Liver (tissue), 3 donors: ENCODE results near the gene SGPP2.

ENCODE experiments used
- CTCF ChIP-seq: fragments of 150-350 bp; IDR thresholded peaks from 2 replicates; pipeline ENCODE4 v1.5.1; 2017; ENCODE audit warnings: improper control_type of control experiment, low read depth, low read length; ENCODE audit not compliant: missing input control
- GABPA ChIP-seq, 2 donors: IDR thresholded peaks in 1 of 2; conservative IDR thresholded peaks in 1 of 2; 2 replicates each; pipeline ENCODE4 v1.6.1; 2016; ENCODE audit warnings: antibody characterized with exemption in 2 of 2, mild to moderate bottlenecking in 1 of 2, moderate library complexity in 1 of 2
- RAD21 ChIP-seq, 2 donors: IDR thresholded peaks; 2 replicates each; pipeline ENCODE4 v1.6.1; 2016; ENCODE audit warnings: antibody characterized with exemption in 2 of 2, mild to moderate bottlenecking in 2 of 2
- SP1 ChIP-seq: IDR thresholded peaks from 2 replicates; pipeline ENCODE4 v1.6.1; 2018; ENCODE audit warnings: antibody characterized with exemption, mild to moderate bottlenecking
- TAF1 ChIP-seq: conservative IDR thresholded peaks from 2 replicates; pipeline ENCODE4 v1.6.1; 2016; ENCODE audit warnings: antibody characterized with exemption, mild to moderate bottlenecking
- donor health status: healthy.
- donor health status: healthy.

- TF ChIP-seq CTCF (no peak), SP1 (no peak), RAD21 (IDR thresholded peaks at IDR 0.05) (no peak), GABPA (IDR thresholded peaks at IDR 0.05 in 1 of 2, conservative IDR thresholded peaks at IDR 0.05 in 1 of 2) (no peak), TAF1 (no peak)
Observed at GRCh38 chr2:222604749-222605515, 180.6 kb downstream of the SGPP2 start.
